ENCODE measurements around the gene LRPAP1. TPM values are rescaled to one million over a fixed set of nuclear protein-coding genes. Genes with fewer than 3 reads are reported as not detected.

Gene LRPAP1
- total RNA-seq, 3 donors from 2014 or later, result 104 to 204 (median 111) TPM

Other genes with a start within 250 kb of the LRPAP1 start
- 10 to 100 TPM; 24.3 to 94.5 (median 29.9) TPM for gene RGS12, start 239.4 kb downstream of the LRPAP1 start, total RNA-seq
- gene HGFAC, start 90.5 kb downstream of the LRPAP1 start, total RNA-seq, result 1 to 10 TPM in 1 of 3 donors, under 1 TPM in 1, not detected in 1; 0.59 to 1.3 TPM
- 1 to 10 TPM in 2 of 3 donors, not detected in 1; 1.3 to 3.5 TPM for gene DOK7, start 69.1 kb downstream of the LRPAP1 start, total RNA-seq
- gene ADRA2C, start 234.0 kb upstream of the LRPAP1 start, total RNA-seq, result 1 to 10 TPM; 1.6 to 6.9 (median 3.5) TPM